ENCODE results near the gene HNRNPA0. TPM values are rescaled to one million over a fixed set of nuclear protein-coding genes. Genes with fewer than 3 reads are reported as not detected.
"Not testable (repeated sequence)": the region's sequence is repeated elsewhere in the genome, so short reads cannot be mapped to it uniquely, and the experiment has no call there.

HNRNPA0 gene
- 12.1 TPM for total RNA-seq
- long read RNA-seq, full-length matches to known transcripts: 25 of 25 reads
- long read RNA-seq, partial matches to known transcripts: 0 of 25 reads
- long read RNA-seq, other reads (novel, unspliced or antisense): 0 of 25 reads

DNA sequence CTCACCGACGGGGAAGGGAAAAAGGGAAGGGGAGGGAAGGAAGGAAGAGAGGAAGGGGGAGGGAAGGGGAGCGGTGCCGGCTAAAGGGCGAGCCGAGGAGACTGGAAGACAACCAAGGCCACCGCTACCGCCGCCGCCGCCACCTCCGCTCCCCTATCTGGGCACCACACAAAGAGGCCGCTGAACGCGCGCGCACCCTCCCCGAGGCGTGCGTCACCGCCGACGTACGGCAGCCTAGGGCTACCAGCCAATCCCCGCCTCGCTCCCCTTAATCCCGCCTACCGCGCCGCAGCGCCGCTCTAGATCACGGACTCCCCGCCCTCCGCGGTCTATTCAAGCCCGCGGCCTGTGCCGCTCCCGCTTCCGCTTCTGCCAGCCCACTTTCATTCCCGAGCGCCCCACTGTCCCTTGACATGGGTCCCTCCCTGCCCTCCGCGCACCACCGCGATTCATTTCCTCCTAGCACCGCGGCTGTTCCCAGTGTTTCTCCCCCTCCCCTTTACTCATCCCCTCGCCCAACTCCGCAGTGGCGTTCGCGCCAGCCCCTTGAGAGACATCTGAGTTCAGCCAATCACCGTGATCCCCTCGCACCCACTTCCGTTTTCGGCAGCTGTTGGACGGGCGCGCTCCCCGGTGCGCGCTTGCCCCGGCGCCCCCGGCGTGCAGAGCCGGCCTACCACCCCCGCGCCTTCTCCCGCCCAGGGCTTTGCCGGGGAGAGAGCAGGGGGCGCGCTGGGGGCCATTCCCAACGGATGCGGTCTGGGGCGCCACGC, at the start of gene HNRNPA0:
HNRNPA0 (minus strand) TSS at position 176 of the 773 bp plus-strand sequence. CDS start 297 bp downstream, outside the sequence.
- DNase-seq: peak; percentile 99
- intact Hi-C loops (cut with DNase I): loop anchor here (10.0 kb wide), 1 partner anchor 380 kb away; the partner anchor contains the start of gene NME5
- peak; percentile 95 for ATAC-seq (ENCODE audit: poor library complexity)

DNA sequence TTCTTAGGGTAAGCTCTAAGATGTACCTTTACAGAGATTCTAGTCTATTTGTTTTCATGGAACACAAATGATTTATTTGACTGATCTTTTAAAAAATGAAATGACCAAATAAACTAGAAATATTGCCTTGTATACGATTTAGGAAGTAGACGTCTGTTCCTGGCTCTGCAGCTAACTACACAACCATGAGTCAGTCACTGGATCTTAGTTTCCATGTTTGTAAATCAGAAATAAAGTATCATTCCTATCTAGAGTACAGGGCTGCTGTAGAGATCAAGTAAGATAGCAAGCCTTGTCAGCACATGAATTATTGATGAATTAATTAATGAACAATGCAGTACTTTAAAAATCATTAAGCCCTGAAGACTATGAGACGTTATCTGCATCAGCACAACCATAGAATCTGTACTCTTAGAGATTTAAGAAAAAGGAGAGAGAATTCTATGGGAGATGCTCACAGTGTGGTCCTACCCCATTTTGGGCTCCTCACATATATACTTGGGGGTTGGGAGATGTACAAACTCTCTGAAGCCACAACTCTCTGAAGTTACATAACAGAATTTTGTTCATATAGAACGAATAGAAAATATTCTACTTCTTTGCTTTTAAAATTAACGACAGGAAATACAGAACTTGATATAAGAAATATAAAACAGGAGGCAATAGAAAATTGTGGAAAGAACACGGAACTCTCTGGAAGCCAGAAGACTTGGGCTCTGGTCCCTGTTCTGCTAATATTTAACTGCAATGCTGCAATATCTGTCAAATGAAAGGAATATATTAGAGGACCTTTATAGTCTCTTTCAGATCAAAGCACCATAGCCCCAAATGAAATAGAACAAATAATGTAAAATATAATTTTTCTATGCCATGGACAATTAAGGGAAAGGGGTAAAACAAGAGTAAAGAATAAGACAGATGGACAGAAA, 48.4 kb upstream of the HNRNPA0 start:
- intact Hi-C loops (cut with DNase I): no loop called here
- DNase-seq: no peak
- no peak for ATAC-seq (ENCODE audit: poor library complexity)

- peak; percentile 83 for ATAC-seq (ENCODE audit: poor library complexity)
- intact Hi-C loops (cut with DNase I): no loop called here
Measured at GRCh38 chr5:137800700-137801411, 46.7 kb upstream of the HNRNPA0 start.

GRCh38 chr5:137796279-137796678, 42.1 kb upstream of the HNRNPA0 start:
- intact Hi-C loops (cut with DNase I): no loop called here
- ATAC-seq (ENCODE audit: poor library complexity): no peak
- no peak for DNase-seq

More at GRCh38 chr5:137800700-137801411, 46.7 kb upstream of the HNRNPA0 start:
- DNase-seq: no peak

GRCh38 chr5:137794863-137795262, 40.7 kb upstream of the HNRNPA0 start:
- ATAC-seq (ENCODE audit: poor library complexity) (no peak), DNase-seq (no peak)
- intact Hi-C loops (cut with DNase I): no loop called here

GRCh38 chr5:137792303-137792702, 38.1 kb upstream of the HNRNPA0 start:
- ATAC-seq (ENCODE audit: poor library complexity): no peak
- intact Hi-C loops (cut with DNase I): no loop called here
- DNase-seq: no peak

DNA sequence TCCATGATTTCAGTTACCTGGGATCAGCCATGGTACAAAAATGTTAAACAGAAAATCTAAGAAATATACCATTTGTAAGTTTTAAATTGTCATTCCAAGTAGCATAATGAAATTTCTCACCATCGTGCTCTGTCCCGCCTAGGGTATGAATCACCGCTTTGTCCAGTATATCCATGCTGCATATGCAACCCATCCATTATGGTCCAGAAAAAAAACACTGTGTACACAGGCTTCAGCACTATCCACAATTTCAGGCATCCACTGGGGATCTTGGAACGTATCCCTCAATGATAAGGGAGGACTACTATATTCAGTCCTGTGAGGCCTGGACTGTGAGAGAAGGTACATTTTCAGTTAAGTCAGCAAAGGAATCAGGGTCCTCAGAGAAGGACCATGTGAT, 37.6 kb upstream of the HNRNPA0 start:
- intact Hi-C loops (cut with DNase I): no loop called here
- DNase-seq: no peak
- ATAC-seq (ENCODE audit: poor library complexity): no peak

- intact Hi-C loops (cut with DNase I): no loop called here
- DNase-seq: no peak
- ATAC-seq (ENCODE audit: poor library complexity): no peak
Measured at GRCh38 chr5:137791387-137791786, 37.2 kb upstream of the HNRNPA0 start.

DNA sequence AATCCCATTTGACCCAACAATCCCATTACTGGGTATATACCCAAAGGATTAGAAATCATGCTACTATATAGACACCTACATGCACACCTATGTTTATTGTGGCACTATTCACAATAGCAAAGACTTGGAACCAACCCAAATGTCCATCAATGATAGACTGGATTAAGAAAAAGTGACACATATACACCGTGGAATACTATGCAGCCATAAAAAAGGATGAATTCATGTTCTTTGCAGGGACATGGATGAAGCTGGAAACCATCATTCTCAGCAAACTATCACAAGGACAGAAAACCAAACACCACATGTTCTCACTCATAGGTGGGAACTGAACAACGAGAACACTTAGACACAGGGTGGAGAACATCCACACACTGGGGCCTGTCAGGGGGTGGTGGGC, 34.4 kb upstream of the HNRNPA0 start:
- DNase-seq; intact Hi-C loops (cut with DNase I); ATAC-seq (ENCODE audit: poor library complexity): not testable (repeated sequence)

GRCh38 chr5:137782984-137783536, 28.9 kb upstream of the HNRNPA0 start:
- no peak for DNase-seq
- intact Hi-C loops (cut with DNase I): no loop called here
- ATAC-seq (ENCODE audit: poor library complexity): no peak

- DNase-seq (no peak), ATAC-seq (ENCODE audit: poor library complexity) (no peak)
- intact Hi-C loops (cut with DNase I): no loop called here
Measured at GRCh38 chr5:137782055-137782454, 27.9 kb upstream of the HNRNPA0 start.

GRCh38 chr5:137778772-137779564, 24.8 kb upstream of the HNRNPA0 start:
- no peak for ATAC-seq (ENCODE audit: poor library complexity)
- intact Hi-C loops (cut with DNase I): no loop called here
- DNase-seq: no peak

GRCh38 chr5:137767937-137768336, 13.8 kb upstream of the HNRNPA0 start:
- ATAC-seq (ENCODE audit: poor library complexity); intact Hi-C loops (cut with DNase I); DNase-seq: not testable (repeated sequence)

GRCh38 chr5:137761566-137761965, 7.4 kb upstream of the HNRNPA0 start:
- ATAC-seq (ENCODE audit: poor library complexity) (no peak), DNase-seq (no peak)
- intact Hi-C loops (cut with DNase I): no loop called here

- intact Hi-C loops (cut with DNase I): no loop called here
- ATAC-seq (ENCODE audit: poor library complexity): no peak
Measured at GRCh38 chr5:137760719-137761516, 6.8 kb upstream of the HNRNPA0 start.

GRCh38 chr5:137760294-137760693, 6.1 kb upstream of the HNRNPA0 start:
- intact Hi-C loops (cut with DNase I): no loop called here
- DNase-seq (no peak), ATAC-seq (ENCODE audit: poor library complexity) (no peak)

More at GRCh38 chr5:137760719-137761516, 6.8 kb upstream of the HNRNPA0 start:
- no peak for DNase-seq
